ENCODE results near the gene BCS1L. TPM values are rescaled to one million over a fixed set of nuclear protein-coding genes. Genes with fewer than 3 reads are reported as not detected.

Gene BCS1L
- total RNA-seq, 1 experiment from 2014 or later = 57.9 TPM

GRCh38 chr2:218622606-218623365 lies 36.7 kb upstream of the BCS1L start:
- H3K36me3 Mint-ChIP-seq (ENCODE audit: insufficient read depth, unreplicated experiment) = no peaks in the 10 kb centered on the region
- no peaks in the 10 kb centered on the region for H3K9me3 Mint-ChIP-seq (ENCODE audit: low read depth, unreplicated experiment)
- CTCF ChIA-PET = no interaction called here
- no TSS peak for BruUV-seq (replicated peaks)
- H3K27ac Mint-ChIP-seq (ENCODE audit: unreplicated experiment) = no peak overlapping the region
- no peaks in the 10 kb centered on the region for H3K4me1 Mint-ChIP-seq (ENCODE audit: low read depth, unreplicated experiment)
- H3K4me3 Mint-ChIP-seq (ENCODE audit: low read depth, unreplicated experiment) = no peak overlapping the region
- no peak for TF ChIP-seq CTCF (IDR thresholded peaks at IDR 0.05; ENCODE audit: unreplicated experiment)
- H3K27me3 Mint-ChIP-seq (ENCODE audit: unreplicated experiment) = no peaks in the 10 kb centered on the region
- intact Hi-C loops (cut with micrococcal nuclease; ENCODE audit: unreplicated experiment) = no loop called here
- no peak for DNase-seq

DNA sequence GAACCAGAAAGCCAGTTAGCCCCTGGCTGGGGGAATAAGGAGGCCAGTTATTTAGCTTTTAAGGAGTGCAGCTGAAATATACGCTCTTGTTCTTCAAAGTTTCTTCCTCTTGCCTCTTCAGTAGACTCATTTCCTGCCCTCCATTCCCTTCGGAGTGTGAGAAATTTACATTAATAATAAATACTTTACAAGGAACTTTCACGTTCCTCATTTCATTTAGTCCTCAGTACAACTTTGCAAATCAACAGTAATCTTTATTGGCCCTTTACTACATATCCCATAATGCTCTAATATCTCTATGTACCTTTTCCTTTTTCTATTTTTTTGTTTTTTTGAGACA lies 36.1 kb upstream of the BCS1L start:
- DNase-seq = no peak
- BruUV-seq (replicated peaks) = no TSS peak
- H3K9me3 Mint-ChIP-seq (ENCODE audit: low read depth, unreplicated experiment) = no peaks in the 10 kb centered on the region
- intact Hi-C loops (cut with micrococcal nuclease; ENCODE audit: unreplicated experiment) = no loop called here
- no peaks in the 10 kb centered on the region for H3K27me3 Mint-ChIP-seq (ENCODE audit: unreplicated experiment)
- H3K4me3 Mint-ChIP-seq (ENCODE audit: low read depth, unreplicated experiment) = no peak overlapping the region
- no peaks in the 10 kb centered on the region for H3K36me3 Mint-ChIP-seq (ENCODE audit: insufficient read depth, unreplicated experiment)
- no peaks in the 10 kb centered on the region for H3K4me1 Mint-ChIP-seq (ENCODE audit: low read depth, unreplicated experiment)
- H3K27ac Mint-ChIP-seq (ENCODE audit: unreplicated experiment) = no peak overlapping the region
- no peak for TF ChIP-seq CTCF (IDR thresholded peaks at IDR 0.05; ENCODE audit: unreplicated experiment)
- CTCF ChIA-PET = no interaction called here

DNA sequence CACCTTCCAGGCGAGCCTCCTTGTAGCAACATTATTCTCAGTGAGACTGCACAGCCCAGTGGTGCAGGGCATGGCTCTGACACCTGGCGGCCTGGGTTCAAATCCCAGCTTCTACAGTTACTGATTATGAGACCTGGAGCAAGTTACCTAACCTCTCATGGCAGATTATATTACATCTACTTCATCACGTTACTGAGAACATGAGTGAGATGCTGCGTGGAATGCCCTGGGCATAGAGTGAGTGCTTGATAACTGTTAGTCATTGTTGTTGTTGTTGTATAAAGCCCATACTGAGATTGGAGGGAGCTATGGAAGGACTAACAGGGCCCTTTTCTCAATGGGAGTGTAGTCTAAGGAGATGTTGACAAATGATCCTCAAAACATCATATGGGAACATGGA lies 33.1 kb upstream of the BCS1L start:
- no peaks in the 10 kb centered on the region for H3K36me3 Mint-ChIP-seq (ENCODE audit: insufficient read depth, unreplicated experiment)
- H3K9me3 Mint-ChIP-seq (ENCODE audit: low read depth, unreplicated experiment) = no peaks in the 10 kb centered on the region
- no peaks in the 10 kb centered on the region for H3K4me1 Mint-ChIP-seq (ENCODE audit: low read depth, unreplicated experiment)
- DNase-seq = no peak
- H3K27me3 Mint-ChIP-seq (ENCODE audit: unreplicated experiment) = no peaks in the 10 kb centered on the region
- no peak for TF ChIP-seq CTCF (IDR thresholded peaks at IDR 0.05; ENCODE audit: unreplicated experiment)
- no peak overlapping the region for H3K27ac Mint-ChIP-seq (ENCODE audit: unreplicated experiment)
- no TSS peak for BruUV-seq (replicated peaks)
- CTCF ChIA-PET = no interaction called here
- no peak overlapping the region for H3K4me3 Mint-ChIP-seq (ENCODE audit: low read depth, unreplicated experiment)
- intact Hi-C loops (cut with micrococcal nuclease; ENCODE audit: unreplicated experiment) = no loop called here

GRCh38 chr2:218627939-218628338 lies 31.5 kb upstream of the BCS1L start:
- no peak for DNase-seq
- no TSS peak for BruUV-seq (replicated peaks)
- H3K9me3 Mint-ChIP-seq (ENCODE audit: low read depth, unreplicated experiment) = no peaks in the 10 kb centered on the region
- no peaks in the 10 kb centered on the region for H3K4me1 Mint-ChIP-seq (ENCODE audit: low read depth, unreplicated experiment)
- H3K27ac Mint-ChIP-seq (ENCODE audit: unreplicated experiment) = no peak overlapping the region
- intact Hi-C loops (cut with micrococcal nuclease; ENCODE audit: unreplicated experiment) = no loop called here
- H3K36me3 Mint-ChIP-seq (ENCODE audit: insufficient read depth, unreplicated experiment) = no peaks in the 10 kb centered on the region
- CTCF ChIA-PET = interaction anchor here (1.2 kb wide), 1 partner anchor 11 kb away, joined by 3 read pairs; no protein-coding TSS in a partner anchor
- no peaks in the 10 kb centered on the region for H3K27me3 Mint-ChIP-seq (ENCODE audit: unreplicated experiment)
- TF ChIP-seq CTCF (IDR thresholded peaks at IDR 0.05; ENCODE audit: unreplicated experiment) = no peak
- no peak overlapping the region for H3K4me3 Mint-ChIP-seq (ENCODE audit: low read depth, unreplicated experiment)

Measured in Calu3 (cell line).